Heart left ventricle (tissue), 13 donors: ENCODE data around the gene IL36B.

ENCODE experiments used
- POLR2A ChIP-seq, 2 donors: fragments of 450-650 bp; IDR thresholded peaks; one replicate each; pipeline ENCODE4 v1.6.1; 2017; ENCODE audit warnings: antibody characterized with exemption in 2 of 2, mild to moderate bottlenecking in 2 of 2, moderate library complexity in 2 of 2
- TF ChIP-seq, protein P1 (sequence below), 12 donors: fragments of 200-600 bp; sonication (generic) in 4 of 12; IDR thresholded peaks; one replicate each; pipeline versions ENCODE4 v1.5.0 to v1.8.0; 2018 to 2022; ENCODE audit warnings: antibody characterized with exemption in 12 of 12, mild to moderate bottlenecking in 5 of 12
- donor health status: ischemic (EF 13 %, LVEDD 7.1; RV severe dilation, severe dysfunction).
- donor health status: DM: no; HTN: yes; CAD: no.
- donor health status: DM: no; HTN: no; CAD: no.
- donor health status: ischemic (EF 25% LVEDD 6.9; RV normal size, moderate dysfunction).
- donor health status: ischemic (EF 25% LVEDD 5.7; RV mildly dilated, moderate dysfunction).
- donor health status: ischemic (EF 35%, LVEDD 5.7; RV mildly dilated, moderate dysfunction).
- donor health status: nonischemic (EF 11% LVEDD 7.7; RV severe dilation, severe dysfunction).
- donor health status: DM: yes; HTN: yes; CAD: no.
- donor health status: PGD.
- donor health status: ischemic (EF 29% LVEDD 5.4; RV normal size, mild dysfunction).
- donor health status: nonischemic (EF 23%, LVEDD 6.1; RV moderate dilation, normal function).

DNA sequence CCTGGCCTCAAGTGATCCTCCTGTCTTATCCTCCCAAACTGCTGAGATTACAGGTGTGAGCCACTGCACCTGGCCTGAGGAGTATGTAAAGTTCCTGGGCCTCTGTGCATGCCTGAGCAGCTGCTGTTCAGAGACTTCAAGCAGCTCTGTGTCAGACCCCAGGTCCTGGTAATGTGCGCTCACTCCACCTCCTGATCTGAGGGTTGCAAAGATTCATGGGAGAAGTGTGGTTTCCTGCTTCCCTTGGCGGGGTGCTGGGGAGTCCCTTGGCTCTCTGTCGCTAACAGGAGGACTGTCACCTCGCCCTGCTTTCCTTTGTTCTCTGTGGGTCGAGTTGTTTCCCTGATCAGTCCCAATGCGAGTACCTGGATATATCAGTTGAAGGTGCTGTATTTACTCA, 56.0 kb downstream of the IL36B start:
- TF ChIP-seq POLR2A (IDR thresholded peaks at IDR 0.05), result no peak
- TF ChIP-seq, protein P1, sequence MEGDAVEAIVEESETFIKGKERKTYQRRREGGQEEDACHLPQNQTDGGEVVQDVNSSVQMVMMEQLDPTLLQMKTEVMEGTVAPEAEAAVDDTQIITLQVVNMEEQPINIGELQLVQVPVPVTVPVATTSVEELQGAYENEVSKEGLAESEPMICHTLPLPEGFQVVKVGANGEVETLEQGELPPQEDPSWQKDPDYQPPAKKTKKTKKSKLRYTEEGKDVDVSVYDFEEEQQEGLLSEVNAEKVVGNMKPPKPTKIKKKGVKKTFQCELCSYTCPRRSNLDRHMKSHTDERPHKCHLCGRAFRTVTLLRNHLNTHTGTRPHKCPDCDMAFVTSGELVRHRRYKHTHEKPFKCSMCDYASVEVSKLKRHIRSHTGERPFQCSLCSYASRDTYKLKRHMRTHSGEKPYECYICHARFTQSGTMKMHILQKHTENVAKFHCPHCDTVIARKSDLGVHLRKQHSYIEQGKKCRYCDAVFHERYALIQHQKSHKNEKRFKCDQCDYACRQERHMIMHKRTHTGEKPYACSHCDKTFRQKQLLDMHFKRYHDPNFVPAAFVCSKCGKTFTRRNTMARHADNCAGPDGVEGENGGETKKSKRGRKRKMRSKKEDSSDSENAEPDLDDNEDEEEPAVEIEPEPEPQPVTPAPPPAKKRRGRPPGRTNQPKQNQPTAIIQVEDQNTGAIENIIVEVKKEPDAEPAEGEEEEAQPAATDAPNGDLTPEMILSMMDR (IDR thresholded peaks at IDR 0.05), result no peak
